Measurements from ENCODE around the gene NKAP. TPM values are rescaled to one million over a fixed set of nuclear protein-coding genes. Genes with fewer than 3 reads are reported as not detected.
"Not testable (repeated sequence)": the region's sequence is repeated elsewhere in the genome, so short reads cannot be mapped to it uniquely, and the experiment has no call there.

Gene NKAP
- total RNA-seq, 1 donor from 2014 or later, result 8.3 TPM

DNA sequence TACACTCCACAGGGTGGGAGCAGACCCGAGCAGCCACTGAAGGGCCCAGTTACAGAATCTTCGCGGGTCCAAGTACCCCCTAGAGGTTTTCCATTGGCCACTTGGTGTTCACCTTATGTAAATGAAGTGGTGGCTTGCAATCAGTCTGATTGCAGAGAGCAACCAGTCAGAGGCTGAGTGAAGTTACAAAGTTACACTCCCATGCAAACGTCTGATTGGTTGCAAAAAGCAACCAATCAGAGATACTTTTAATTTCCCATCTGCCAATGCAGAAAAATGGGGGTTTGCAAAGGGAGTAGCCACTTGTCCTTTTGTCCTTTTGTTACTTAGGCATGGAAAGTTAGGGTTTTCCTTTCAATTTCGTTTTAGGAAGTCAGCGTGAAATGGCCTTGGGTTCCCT is 27.0 kb upstream of the NKAP start:
- no peaks in the 10 kb centered on the region for H3K27me3 Mint-ChIP-seq
- no peaks in the 10 kb centered on the region for H3K36me3 Mint-ChIP-seq (ENCODE audit: insufficient read depth)
- H3K4me1 Mint-ChIP-seq (ENCODE audit: low read depth), result peaks cover 1% of the 10 kb centered on the region
- H3K27ac Mint-ChIP-seq, result no peak overlapping the region
- peaks cover 11% of the 10 kb centered on the region for H3K9me3 Mint-ChIP-seq (ENCODE audit: low read depth)
- no peak overlapping the region for H3K4me3 Mint-ChIP-seq (ENCODE audit: low read depth)
- DNase-seq (ENCODE audit: low spot score, unreplicated experiment), result no peak
- TF ChIP-seq, protein P1, sequence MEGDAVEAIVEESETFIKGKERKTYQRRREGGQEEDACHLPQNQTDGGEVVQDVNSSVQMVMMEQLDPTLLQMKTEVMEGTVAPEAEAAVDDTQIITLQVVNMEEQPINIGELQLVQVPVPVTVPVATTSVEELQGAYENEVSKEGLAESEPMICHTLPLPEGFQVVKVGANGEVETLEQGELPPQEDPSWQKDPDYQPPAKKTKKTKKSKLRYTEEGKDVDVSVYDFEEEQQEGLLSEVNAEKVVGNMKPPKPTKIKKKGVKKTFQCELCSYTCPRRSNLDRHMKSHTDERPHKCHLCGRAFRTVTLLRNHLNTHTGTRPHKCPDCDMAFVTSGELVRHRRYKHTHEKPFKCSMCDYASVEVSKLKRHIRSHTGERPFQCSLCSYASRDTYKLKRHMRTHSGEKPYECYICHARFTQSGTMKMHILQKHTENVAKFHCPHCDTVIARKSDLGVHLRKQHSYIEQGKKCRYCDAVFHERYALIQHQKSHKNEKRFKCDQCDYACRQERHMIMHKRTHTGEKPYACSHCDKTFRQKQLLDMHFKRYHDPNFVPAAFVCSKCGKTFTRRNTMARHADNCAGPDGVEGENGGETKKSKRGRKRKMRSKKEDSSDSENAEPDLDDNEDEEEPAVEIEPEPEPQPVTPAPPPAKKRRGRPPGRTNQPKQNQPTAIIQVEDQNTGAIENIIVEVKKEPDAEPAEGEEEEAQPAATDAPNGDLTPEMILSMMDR (IDR thresholded peaks at IDR 0.05; ENCODE audit: unreplicated experiment), result no peak

DNA sequence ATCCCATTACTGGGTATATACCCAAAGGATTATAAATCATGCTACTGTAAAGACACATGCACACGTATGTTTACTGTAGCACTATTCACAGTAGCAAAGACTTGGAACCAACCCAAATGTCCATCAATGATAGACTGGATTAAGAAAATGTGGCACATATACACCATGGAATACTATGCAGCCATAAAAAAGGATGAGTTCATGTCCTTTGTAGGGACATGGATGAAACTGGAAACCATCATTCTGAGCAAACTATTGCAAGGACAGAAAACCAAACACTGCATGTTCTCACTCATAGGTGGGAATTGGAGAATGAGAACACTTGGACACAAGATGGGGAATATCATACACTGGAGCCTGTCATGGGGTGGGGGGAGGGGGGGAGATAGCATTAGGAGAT is 23.3 kb upstream of the NKAP start:
- not testable (repeated sequence) for H3K4me1 Mint-ChIP-seq (ENCODE audit: low read depth); H3K4me3 Mint-ChIP-seq (ENCODE audit: low read depth); DNase-seq (ENCODE audit: low spot score, unreplicated experiment); H3K27me3 Mint-ChIP-seq; H3K27ac Mint-ChIP-seq; H3K36me3 Mint-ChIP-seq (ENCODE audit: insufficient read depth)
- H3K9me3 Mint-ChIP-seq (ENCODE audit: low read depth), result peaks cover 11% of the 10 kb centered on the region

DNA sequence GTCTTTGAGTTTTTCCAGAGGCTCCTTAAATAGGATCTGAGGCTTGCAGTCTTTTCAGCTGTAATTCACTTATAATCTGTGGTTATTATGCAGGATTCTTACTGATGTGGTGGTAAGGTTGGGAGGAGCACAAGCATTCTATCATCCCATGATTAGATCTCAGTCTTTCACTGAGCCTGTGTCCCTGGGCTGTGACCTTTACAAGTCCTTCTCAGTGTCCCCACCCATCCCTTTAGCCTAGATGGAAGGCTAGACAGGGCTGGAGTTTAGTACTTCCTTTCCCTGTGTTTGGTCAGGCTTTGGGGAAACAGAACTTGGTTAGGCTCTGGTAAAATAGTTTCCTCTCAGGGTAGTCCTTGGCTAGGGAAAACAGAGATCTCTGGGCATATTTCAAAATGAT is 17.1 kb upstream of the NKAP start:
- DNase-seq (ENCODE audit: low spot score, unreplicated experiment), result no peak
- Mint-ChIP-seq H3K27me3 (no peaks in the 10 kb centered on the region), H3K4me1 (ENCODE audit: low read depth) (no peaks in the 10 kb centered on the region), H3K4me3 (ENCODE audit: low read depth) (no peak overlapping the region), H3K9me3 (ENCODE audit: low read depth) (peaks cover 19% of the 10 kb centered on the region), H3K36me3 (ENCODE audit: insufficient read depth) (no peaks in the 10 kb centered on the region), H3K27ac (no peak overlapping the region)
- TF ChIP-seq, protein P1 (IDR thresholded peaks at IDR 0.05; ENCODE audit: unreplicated experiment), result no peak

DNA sequence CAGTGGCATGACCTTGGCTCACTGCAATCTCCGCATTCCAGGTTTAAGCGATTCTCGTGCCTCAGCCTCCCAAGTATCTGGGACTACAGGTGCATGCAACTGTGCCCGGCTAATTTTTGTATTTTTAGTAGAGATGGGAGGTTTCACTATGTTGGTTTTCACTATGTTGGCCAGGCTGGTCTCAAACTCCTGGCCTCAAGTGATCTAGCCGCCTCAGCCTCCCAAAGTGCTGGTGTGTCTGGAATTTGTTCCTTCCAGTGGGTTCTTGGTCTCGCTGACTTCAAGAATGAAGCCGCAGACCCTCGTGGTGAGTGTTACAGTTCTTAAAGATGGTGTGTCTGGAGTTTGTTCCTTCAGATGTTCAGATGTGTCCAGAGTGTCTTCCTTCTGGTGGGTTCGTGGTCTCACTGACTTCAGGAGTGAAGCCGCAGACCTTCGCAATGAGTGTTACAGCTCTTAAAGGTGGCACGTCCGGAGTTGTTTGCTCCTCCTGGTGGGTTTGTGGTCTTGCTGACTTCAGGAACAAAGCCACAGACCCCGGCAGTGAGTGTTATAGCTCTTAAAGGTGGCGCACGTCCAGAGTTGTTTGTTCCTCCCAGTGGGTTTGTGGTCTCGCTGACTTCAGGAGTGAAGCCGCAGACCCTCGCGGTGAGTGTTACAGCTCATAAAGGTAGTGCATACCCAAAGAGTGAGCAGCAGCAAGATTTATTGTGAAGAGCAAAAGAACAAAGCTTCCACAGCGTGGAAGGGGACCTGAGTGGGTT is 12.4 kb upstream of the NKAP start:
- not testable (repeated sequence) for H3K4me1 Mint-ChIP-seq (ENCODE audit: low read depth); DNase-seq (ENCODE audit: low spot score, unreplicated experiment); H3K36me3 Mint-ChIP-seq (ENCODE audit: insufficient read depth); H3K27ac Mint-ChIP-seq; H3K4me3 Mint-ChIP-seq (ENCODE audit: low read depth); H3K27me3 Mint-ChIP-seq
- peaks cover 17% of the 10 kb centered on the region for H3K9me3 Mint-ChIP-seq (ENCODE audit: low read depth)

DNA sequence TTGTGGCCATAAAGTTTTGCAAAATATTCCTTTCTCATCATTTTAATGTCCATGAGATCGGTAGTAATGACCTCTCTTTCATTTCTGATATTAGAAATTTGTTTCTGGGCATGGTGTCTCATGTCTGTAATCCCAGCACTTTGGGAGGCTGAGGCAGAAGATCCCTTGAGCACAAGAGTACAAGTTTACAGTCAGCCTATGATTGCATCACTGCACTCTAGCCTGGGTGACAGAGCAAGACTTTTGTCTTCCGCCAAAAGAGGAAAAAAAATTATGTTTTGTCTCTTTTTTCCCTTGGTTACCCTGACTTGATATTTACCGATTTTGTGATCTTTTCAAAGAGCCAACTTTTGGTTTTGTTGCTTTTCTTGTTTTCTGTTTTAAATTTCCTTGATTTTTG is 10.8 kb upstream of the NKAP start:
- DNase-seq (ENCODE audit: low spot score, unreplicated experiment), result no peak
- H3K36me3 Mint-ChIP-seq (ENCODE audit: insufficient read depth), result no peaks in the 10 kb centered on the region
- no peak overlapping the region for H3K27ac Mint-ChIP-seq
- no peaks in the 10 kb centered on the region for H3K4me1 Mint-ChIP-seq (ENCODE audit: low read depth)
- peaks cover 2% of the 10 kb centered on the region for H3K27me3 Mint-ChIP-seq
- TF ChIP-seq, protein P1 (IDR thresholded peaks at IDR 0.05; ENCODE audit: unreplicated experiment), result no peak
- H3K4me3 Mint-ChIP-seq (ENCODE audit: low read depth), result no peak overlapping the region
- peaks cover 12% of the 10 kb centered on the region for H3K9me3 Mint-ChIP-seq (ENCODE audit: low read depth)

DNA sequence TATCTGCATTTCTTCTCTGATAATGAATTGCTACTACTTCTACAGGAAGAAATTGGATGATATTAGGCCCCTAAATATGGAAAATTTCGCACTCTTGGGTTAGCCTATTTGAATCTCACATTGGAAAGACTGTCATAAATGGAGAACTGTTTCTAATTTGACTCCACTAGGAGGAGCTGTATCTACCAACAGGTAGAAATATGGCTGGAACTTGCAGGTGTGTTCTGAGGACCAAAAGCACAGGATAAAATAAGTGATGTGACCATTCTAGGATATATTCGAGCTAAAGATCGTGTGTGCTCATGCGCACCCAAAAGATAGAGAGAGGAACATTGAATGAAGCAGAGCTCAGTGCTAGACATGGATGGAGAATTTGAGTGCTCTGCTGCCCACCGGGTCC is 4.8 kb upstream of the NKAP start:
- Mint-ChIP-seq H3K9me3 (ENCODE audit: low read depth) (peaks cover 4% of the 10 kb centered on the region), H3K27ac (no peak overlapping the region), H3K4me3 (ENCODE audit: low read depth) (no peak overlapping the region), H3K4me1 (ENCODE audit: low read depth) (peaks cover 2% of the 10 kb centered on the region), H3K27me3 (peaks cover 3% of the 10 kb centered on the region), H3K36me3 (ENCODE audit: insufficient read depth) (no peaks in the 10 kb centered on the region)
- no peak for DNase-seq (ENCODE audit: low spot score, unreplicated experiment)
- TF ChIP-seq, protein P1 (IDR thresholded peaks at IDR 0.05; ENCODE audit: unreplicated experiment), result peak; percentile 24
